DMS153 (cell line): Measurements from ENCODE around the gene TLCD3B.

Experiments
- DNase-seq: peaks from one replicate; lab custom pipeline; 2025; lab: John Stamatoyannopoulos, UW

TLCD3B gene, protein sequence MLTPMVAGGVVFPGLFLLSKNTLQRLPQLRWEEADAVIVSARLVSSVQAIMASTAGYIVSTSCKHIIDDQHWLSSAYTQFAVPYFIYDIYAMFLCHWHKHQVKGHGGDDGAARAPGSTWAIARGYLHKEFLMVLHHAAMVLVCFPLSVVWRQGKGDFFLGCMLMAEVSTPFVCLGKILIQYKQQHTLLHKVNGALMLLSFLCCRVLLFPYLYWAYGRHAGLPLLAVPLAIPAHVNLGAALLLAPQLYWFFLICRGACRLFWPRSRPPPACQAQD

DNA sequence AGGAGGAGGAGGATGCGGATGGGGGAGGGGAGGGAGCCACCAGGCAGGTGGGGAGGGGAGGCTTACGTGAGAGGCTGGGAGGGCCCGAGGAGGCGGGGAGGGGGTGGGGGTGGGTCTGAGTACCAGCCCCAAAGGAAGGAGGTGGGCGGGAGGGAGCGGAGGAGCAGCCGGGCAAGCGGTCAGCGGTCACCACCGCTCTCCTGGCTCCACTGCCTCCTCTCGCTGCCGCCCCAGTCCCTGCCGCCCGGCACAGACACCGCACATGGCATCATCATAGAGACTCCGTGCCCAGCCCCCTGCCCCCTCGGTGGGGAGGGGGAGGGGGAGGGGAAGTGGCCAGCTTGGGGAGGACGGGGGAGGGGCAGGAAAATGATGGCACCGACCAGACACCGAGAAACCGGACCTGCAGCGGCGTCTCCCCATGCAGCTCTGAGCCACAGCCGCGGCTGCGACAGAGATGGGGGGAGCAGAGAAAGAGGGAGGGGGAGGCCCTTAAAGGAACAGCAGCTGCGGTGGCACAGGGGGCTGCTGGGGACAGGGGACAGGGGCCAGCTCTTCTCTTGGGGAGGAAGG, at the start of gene TLCD3B:
TSS of gene TLCD3B (minus strand) at position 431 of the 573 bp plus-strand sequence. CDS start 744 bp downstream, outside the sequence.
- no peak for DNase-seq

DNA sequence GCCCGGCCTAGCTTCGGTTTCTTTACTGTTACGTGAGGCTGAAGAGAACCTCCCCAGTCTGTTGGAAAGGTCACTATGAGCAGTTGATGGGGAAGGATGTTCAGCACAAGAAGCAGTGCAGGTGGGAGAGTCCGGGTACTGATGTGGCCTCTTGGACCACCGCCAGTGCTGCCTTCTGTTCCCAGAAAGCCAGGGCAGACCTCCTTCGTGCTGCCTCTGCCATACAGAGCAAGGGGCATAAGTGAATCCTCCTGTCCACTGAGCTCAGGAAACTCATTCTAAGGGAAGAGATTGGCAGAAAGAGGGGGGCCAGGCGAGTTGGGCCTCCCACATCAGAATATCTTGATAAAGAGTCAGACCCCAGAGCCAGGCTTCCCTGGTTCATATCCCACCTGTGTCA, 48.4 kb upstream of the TLCD3B start:
- DNase-seq: no peak

DNA sequence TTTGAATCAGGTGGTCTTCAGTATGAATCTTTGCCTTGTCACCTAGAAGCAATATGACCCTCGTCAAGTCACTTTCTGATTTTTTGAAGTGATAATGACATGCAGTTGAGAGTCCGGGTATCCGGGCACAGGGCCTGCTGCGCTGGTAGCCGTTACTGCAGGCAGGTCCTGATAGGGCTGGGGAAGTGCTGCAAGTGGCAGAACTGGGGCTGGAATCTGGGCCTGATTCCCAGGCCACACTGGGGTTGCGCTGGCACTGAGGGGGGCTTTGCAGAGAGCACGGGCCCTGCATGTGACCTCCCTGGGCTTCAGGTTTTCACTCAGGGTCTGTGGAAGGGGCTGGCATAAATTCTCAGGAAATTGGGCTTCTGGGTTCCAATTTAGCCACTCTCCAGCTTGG, 47.7 kb upstream of the TLCD3B start:
- DNase-seq: no peak

DNA sequence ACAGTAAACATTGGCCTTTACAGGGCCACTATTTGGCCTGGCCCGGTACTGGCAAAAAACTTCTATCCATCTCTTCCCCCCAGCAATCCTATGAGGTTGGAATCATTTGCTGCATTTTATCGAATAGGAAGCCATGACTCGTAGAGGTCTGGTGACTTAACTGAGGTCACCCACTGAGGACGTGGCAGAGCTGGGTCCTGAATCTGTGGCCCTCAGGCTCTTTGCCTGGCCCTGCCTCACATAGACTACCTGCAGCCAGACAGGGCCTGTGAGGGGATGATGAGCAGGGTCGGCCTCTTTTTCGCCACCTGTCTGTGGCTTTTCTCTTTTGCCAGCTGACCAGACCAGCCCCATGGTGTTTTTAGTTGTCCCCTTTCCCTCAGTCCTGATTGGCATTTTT, 46.6 kb upstream of the TLCD3B start:
- no peak for DNase-seq

DNA sequence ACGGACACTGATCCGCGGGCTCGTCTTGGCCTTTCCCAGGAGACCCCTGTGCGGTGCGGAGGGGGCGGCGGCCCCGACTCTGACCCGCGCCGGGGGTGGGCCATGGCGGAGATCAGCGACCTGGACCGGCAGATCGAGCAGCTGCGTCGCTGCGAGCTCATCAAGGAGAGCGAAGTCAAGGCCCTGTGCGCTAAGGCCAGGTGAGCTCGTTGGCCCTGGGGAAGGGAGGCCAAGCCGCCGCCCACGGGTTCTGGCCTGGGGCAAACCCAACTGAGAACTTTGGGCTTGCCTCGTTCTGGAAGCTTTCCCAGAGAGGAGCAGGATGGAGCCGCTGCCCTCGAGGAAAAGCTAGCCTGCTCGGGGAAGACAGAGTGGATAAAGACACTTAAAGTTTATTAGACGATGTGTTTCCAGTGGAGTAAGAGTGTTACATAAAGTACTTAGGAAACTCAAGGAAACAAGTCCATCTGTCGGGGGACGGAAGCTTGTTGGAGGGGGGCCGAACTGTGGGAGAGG, 45.3 kb upstream of the TLCD3B start:
- no peak for DNase-seq

DNA sequence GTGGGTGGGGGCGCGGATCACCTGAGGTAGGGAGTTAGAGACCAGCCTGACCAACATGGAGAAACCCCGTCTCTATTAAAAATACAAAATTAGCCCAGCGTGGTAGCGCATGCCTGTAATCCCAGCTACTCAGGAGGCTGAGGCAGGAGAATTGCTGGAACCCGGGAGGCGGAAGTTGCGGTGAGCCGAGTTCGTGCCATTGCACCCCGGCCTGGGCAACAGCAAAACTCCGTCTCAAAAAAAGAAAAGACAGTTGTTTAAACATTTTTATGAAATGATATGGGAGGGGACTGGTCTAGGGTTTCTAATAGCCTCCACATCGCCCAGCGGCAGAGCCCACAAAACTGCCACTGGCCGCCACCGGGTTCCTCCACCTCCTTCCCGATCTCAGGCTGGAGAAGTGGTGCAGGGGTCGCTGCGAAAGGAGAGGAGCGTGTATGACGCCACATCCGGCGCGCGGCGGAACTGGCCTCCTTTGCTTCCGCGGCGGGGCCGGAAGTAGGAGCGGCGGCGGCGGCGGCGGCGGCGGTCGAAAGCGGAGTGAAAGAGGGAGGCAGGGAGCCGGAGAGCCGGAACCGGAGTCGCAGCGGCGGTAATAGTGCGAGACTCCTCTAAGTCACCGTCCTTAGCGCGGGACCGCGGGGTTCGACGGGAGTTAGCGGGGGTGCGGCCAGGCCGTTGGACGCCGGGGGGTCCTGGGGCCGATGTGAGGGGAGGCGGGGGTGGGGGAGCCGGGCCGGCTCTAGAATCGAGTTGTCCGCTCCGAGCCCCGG, 44.6 kb upstream of the TLCD3B start, which contains the start of gene PPP4C:
TSS of gene PPP4C (plus strand) at position 492 of the 773 bp plus-strand sequence. CDS start 384 bp downstream, outside the sequence.
- peak; percentile 52 for DNase-seq

DNA sequence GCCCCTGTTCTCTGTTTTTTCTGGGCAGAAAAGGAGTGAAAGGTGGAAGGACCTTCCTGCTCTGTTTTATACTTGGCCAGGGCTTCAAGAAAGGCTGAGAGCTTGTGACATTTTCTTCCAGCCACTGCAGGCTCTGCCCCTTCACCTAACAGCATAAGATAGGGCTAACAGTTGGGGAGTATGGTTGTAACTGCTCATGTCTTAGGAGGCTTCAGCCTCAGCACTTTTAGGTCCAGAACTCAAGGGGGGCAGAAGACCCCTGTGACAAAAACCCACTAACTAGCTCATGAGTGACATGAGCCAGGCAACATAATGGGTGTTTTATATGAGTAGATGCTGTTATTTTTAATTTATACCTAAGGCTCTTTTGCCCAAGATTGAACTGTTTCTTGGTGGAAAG, 39.4 kb upstream of the TLCD3B start:
- no peak for DNase-seq

DNA sequence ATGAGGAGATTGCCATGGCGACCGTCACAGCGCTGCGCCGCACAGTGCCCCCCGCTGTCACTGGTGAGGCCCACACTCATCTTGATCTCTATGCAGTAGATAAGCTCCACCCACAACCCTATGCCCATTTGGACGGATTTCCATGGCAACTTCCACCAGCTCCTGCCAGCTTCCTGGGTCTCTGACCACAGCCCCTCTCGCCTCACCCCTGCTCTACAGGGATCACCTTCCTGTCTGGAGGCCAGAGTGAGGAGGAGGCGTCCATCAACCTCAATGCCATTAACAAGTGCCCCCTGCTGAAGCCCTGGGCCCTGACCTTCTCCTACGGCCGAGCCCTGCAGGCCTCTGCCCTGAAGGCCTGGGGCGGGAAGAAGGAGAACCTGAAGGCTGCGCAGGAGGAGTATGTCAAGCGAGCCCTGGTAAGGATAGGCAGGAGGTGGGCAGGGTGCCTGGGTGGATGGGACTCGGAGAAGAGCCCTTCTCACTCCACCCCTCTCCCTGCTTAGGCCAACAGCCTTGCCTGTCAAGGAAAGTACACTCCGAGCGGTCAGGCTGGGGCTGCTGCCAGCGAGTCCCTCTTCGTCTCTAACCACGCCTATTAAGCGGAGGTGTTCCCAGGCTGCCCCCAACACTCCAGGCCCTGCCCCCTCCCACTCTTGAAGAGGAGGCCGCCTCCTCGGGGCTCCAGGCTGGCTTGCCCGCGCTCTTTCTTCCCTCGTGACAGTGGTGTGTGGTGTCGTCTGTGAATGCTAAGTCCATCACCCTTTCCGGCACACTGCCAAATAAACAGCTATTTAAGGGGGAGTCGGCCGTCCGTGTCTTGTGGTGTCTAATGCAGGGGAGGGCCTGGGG, 38.8 kb upstream of the TLCD3B start:
- no peak for DNase-seq

DNA sequence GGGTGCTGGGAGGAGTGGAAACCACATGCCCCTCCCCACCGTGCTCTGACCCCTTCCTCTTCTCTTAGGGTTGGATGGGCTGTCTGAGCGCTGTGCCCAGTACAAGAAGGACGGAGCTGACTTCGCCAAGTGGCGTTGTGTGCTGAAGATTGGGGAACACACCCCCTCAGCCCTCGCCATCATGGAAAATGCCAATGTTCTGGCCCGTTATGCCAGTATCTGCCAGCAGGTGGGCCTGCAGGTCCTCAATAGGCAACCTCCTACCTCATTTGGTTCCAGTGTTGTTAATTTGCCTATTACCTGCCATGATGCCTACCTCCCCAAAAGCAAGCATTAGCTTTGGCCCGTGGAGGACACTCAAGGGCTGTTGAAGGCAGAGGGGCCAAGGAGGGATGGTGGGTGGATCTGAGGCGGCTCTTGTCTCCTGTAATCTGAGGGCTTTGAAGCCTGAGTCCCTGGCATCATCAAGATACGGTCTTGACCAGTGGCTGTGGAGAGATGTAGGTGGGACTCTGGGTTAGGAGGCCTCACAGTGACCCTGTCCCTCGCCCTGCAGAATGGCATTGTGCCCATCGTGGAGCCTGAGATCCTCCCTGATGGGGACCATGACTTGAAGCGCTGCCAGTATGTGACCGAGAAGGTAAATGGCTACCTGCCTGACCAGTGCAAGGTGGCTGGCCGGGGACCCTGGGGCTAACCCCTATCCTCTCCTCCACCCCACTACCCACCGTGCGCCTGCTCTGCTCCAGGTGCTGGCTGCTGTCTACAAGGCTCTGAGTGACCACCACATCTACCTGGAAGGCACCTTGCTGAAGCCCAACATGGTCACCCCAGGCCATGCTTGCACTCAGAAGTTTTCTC, 37.9 kb upstream of the TLCD3B start:
- no peak for DNase-seq

DNA sequence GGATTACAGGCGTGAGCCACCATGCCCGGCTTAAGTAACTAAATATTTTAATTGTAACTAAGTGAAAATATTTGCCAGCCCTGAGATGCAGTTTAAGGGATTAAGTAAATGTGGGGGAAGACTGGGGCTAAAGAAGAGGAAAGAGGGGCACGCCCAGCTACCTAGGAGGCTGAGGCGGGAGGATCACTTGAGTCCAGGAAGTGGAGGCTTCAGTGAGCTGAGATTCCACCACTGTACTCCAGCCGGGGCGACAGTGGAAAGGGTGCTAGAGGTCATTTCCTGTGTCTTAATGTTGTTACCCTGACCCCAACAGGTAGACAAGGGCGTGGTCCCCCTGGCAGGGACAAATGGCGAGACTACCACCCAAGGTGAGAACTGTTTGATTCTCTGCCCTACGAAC, 37.3 kb upstream of the TLCD3B start:
- no peak for DNase-seq

DNA sequence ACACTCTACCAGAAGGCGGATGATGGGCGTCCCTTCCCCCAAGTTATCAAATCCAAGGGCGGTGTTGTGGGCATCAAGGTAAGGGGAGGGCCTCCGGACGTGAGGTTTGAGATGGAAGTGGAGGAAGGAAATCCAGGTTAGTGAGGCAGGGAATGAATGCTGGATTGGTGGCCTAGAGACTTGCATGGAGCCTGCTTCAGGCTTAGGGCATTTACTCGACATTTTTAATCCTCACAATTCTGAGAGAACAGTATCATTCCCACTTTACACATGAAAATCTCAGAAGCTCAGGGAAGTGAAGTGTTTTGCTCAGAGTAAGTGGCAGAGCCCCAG, 36.5 kb upstream of the TLCD3B start:
- DNase-seq: no peak

DNA sequence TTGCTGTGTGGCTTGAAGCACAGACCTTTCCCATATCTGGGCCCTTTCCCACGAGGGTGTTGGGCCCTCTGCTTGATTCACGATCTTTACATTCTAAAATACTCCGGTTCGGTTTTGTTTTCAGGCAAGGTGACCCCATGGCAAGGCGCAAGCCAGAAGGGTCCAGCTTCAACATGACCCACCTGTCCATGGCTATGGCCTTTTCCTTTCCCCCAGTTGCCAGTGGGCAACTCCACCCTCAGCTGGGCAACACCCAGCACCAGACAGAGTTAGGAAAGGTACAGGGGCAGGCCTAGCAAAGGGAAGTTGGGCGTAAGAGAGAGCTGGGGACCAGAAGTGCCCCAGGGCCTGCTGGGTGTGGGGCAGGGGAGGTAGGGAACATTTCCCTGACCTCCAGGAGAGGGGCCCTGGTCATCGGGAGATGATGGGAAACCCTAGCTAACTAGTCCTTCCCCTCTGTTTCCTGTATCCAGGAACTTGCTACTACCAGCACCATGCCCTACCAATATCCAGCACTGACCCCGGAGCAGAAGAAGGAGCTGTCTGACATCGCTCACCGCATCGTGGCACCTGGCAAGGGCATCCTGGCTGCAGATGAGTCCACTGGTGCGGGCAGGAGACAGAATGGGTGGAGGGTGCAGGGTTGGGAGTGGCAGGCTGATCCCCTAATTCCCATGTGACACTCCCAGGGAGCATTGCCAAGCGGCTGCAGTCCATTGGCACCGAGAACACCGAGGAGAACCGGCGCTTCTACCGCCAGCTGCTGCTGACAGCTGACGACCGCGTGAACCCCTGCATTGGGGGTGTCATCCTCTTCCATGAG, 35.9 kb upstream of the TLCD3B start:
- DNase-seq: no peak

DNA sequence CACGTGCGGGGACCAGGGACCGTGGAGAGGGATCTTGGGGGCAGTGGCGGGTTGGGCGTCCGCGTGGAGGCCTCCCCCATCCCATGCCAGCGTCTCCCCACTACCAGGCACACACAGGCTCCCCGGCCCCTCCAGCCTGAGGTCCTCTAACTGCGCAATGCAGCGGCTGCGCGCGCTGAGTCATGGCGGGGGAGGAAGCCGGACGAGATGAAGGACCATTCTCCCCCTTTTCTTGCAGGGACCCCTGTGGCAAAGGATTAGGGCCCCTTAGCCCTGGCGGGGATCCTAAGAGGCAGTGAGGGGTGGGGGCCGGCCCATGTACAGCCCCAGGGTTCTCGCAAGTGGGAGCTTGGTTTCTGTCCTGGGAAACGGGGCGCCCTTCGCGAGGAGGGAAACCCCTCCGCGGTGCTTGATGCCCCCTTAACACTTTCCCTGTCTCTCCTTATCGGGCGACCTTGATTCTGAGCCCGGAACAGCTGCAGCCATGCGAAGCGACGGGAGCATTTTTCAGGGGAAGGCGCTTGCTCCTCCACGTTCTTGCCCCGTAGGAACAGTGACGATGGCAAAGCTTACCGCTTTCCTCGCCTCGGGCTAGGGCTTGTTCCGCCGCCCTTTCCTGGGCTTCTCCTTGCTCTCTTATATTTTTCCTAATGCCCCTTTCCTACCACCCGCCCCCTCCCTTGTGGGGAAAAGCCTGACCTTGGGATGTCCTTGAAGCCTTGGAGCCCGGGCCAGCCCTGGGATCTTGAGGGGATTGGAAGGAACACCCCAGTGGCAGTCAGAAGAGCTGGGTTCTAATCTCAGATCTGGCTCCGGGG, 35.1 kb upstream of the TLCD3B start:
- no peak for DNase-seq

DNA sequence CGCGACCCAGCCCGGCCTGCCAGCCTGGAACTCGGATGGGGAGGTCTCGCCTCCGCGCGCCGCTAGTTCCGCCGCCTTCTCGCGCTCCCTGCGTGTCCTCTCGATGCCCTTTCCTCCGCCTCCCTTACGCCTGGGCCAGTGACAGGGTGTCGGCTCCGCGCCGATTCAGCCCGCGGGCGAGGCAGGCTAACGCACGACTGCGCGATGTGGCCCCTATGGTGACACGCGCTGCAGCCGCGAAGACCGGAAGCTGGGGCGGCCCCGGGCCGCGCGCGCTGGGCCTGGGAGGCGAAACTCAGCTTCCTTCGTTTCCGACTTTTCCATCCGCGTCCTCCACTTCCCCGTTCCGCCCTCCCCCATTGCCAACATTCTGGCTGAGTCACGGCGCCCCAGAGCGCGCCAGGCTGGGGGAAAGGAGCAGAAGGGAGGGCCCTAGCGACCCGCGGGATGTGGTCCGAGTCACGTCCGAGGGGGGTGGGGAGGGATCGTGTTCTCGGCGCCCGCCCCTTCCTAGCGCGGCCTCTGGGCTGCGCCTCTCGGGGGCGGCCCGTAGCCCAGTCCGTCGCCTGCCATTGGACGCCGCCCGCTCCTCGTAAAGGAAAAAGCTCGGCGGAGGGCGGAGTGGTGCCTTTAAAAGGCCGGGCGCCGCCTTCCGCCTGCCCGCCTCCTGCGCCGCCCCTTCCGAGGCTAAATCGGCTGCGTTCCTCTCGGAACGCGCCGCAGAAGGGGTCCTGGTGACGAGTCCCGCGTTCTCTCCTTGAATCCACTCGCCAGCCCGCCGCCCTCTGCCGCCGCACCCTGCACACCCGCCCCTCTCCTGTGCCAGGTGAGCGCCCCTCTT, 34.3 kb upstream of the TLCD3B start, which contains the start of gene ALDOA:
TSS of gene ALDOA (plus strand) at position 659 of the 841 bp plus-strand sequence. CDS start 1,138 bp downstream, outside the sequence.
- DNase-seq: peak; percentile 97

DNA sequence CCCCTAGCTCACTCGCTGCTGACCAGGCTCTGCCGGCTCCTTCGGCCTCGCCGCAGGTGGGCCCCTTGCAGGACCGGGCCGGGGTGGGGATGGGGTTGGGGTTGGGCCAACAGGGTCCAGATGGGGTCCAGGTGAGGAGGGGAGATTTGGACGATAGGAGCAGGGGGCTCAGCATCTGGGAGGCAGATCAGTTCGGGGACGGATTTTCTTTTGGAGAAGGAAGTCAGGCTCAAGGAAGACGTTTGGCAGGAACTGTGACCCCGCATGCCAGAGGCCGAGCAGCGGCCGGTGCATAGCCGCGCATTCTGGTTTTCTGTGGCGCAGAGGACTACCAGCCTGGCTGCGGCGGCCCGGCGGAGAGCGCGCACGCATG, 33.6 kb upstream of the TLCD3B start:
- DNase-seq: no peak

DNA sequence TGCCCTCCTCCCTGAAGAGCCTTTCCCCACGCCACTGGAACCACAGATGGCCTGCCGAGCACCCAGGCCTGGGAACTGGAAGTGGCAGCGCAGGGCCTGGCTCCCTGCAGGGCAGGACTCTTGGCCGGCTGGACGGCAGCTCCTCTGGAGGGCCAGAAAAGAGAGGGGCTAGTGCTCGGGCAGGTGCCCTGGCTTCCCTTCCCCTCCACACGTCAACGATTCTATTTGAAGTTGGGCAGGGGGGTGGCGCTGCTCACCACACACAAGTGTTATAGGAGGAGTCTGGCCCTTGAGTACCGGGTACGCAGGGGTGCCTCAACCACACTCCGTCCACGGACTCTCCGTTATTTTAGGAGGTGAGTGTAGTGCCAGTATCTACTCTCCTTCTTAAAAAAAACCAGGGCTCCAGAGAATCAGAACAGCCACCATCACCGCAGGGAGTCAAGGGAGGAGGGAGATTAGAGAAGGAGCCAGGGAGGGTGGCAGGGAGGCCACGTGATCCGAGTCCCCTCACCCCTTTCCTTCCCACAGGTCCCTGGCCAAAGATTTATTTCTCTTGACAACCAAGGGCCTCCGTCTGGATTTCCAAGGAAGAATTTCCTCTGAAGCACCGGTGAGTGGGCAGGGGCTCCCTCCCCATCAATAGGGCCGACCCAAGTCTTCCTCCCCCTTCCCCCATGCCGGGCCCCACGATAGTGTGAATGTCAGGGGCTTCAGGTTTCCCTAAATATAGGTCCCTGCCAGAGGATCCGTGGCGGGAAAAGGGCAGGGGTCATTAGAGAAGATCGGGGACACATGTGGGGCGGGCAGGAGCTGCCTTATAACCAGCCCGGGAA, 33.0 kb upstream of the TLCD3B start:
- DNase-seq: peak; percentile 72

DNA sequence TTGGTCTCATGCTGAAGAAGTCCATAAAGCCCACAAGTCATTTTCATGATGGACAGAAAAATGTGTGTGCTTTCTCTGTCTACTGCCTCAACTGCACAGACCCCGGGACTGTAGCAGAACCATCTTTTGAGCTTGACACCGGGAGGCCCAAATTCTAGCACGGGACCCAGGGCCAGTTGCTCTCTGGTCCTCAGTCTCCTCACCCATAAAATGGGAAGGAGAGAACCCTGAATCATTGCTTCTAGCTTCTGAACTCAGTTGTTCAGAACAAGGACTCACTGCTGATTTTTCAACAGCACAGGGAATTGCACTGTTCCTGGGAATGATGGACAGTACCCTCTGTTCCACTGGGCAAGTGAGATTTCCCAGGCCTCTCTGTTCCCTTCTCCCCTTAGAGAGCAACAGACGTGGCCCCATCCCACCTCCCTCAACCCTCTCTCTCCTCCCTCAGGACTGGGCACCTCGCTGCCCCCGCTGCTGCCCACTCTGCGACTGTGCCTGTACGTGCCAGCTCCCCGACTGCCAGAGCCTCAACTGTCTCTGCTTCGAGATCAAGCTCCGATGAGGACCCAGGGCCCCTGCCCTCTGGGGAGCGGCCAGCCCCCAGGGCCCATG, 32.3 kb upstream of the TLCD3B start:
- no peak for DNase-seq
